PC-3 (cell line): ENCODE results near the gene EPB41L1. TPM values are rescaled to one million over a fixed set of nuclear protein-coding genes. Genes with fewer than 3 reads are reported as not detected.

ENCODE experiments used
- ATAC-seq: fragments of 200-7000 bp; cut with Tn5 transposase; 2 replicates; pipeline ENCODE4 v1.9.1; 2020; ENCODE audit warnings: mild to moderate bottlenecking, moderate library complexity
- BruUV-seq: library from RNA; stranded (reverse); fragments of 400-500 nt; replicated peaks from 2 replicates; lab custom pipeline; 2021; lab: Mats Ljungman, UMichigan
- CTCF ChIA-PET: fragments of 300-600 bp; sonication (Branson Sonifier 250); formaldehyde crosslinking; loops from one replicate; lab custom pipeline; 2022; ENCODE audit warnings: antibody characterized with exemption; lab: Charles Lee
- POLR2A ChIA-PET: fragments of 300-600 bp; sonication (Branson Sonifier 250); formaldehyde crosslinking; loops from one replicate; lab custom pipeline; 2022; ENCODE audit warnings: antibody characterized with exemption; ENCODE audit not compliant: unreplicated experiment; lab: Charles Lee
- DNase-seq: peaks from one replicate; pipeline ENCODE4 v3.0.0-alpha.2; 2015
- H2AFZ ChIP-seq: fragments of 300-600 bp; sonication (generic); 2 replicates; pipeline ENCODE4 v1.6.0; 2016; ENCODE audit warnings: antibody characterized with exemption, low read length
- H3F3A ChIP-seq: fragments of 300-600 bp; sonication (generic); one replicate; pipeline ENCODE4 v1.6.0; 2017; ENCODE audit warnings: antibody characterized with exemption, low read length, control low read depth, mild to moderate bottlenecking; ENCODE audit not compliant: unreplicated experiment
- H3K27ac ChIP-seq: fragments of 300-600 bp; sonication (generic); 2 replicates; pipeline ENCODE4 v1.5.1; 2016; ENCODE audit warnings: mild to moderate bottlenecking, low read length
- H3K27me3 ChIP-seq: fragments of 300-600 bp; sonication (generic); 2 replicates; pipeline ENCODE4 v1.6.1; 2016; ENCODE audit warnings: low read length, mixed read lengths
- H3K36me3 ChIP-seq: fragments of 300-600 bp; sonication (generic); 2 replicates; pipeline ENCODE4 v1.6.1; 2016; ENCODE audit warnings: low read depth, mixed run types, low read length, mixed read lengths
- H3K4me1 ChIP-seq: fragments of 300-600 bp; sonication (generic); 2 replicates; pipeline ENCODE4 v1.5.1; 2016; ENCODE audit warnings: low read length; ENCODE audit not compliant: insufficient read depth
- H3K4me2 ChIP-seq: fragments of 300-600 bp; sonication (generic); 2 replicates; pipeline ENCODE4 v1.6.0; 2016; ENCODE audit warnings: low read length
- H3K4me3 ChIP-seq: fragments of 300-600 bp; sonication (generic); 2 replicates; pipeline ENCODE4 v1.5.1; 2016; ENCODE audit warnings: mild to moderate bottlenecking, low read length, mixed read lengths
- H3K79me2 ChIP-seq: fragments of 300-600 bp; sonication (generic); 2 replicates; pipeline ENCODE4 v1.6.1; 2017; ENCODE audit warnings: low read length, mixed read lengths
- H3K9ac ChIP-seq: fragments of 300-600 bp; sonication (generic); 2 replicates; pipeline ENCODE4 v1.6.0; 2016; ENCODE audit warnings: mild to moderate bottlenecking, low read length
- H3K9me2 ChIP-seq: fragments of 300-600 bp; sonication (generic); replicated peaks from 2 replicates; pipeline ENCODE4 v1.6.1; 2016; ENCODE audit warnings: mixed run types, low read length, mixed read lengths
- H3K9me3 ChIP-seq: fragments of 300-600 bp; sonication (generic); 2 replicates; pipeline ENCODE4 v1.6.1; 2016; ENCODE audit warnings: low read length, mixed read lengths
- H4K20me1 ChIP-seq: fragments of 300-600 bp; sonication (generic); 2 replicates; pipeline ENCODE4 v1.6.1; 2016; ENCODE audit warnings: low read length, mixed read lengths
- EZH2 ChIP-seq: fragments of 300-600 bp; sonication (generic); IDR thresholded peaks from one replicate; pipeline ENCODE4 v1.6.1; 2017; ENCODE audit warnings: antibody characterized with exemption, mild to moderate bottlenecking, low read length; ENCODE audit not compliant: unreplicated experiment
- EZH2phosphoT487 ChIP-seq: fragments of 300-600 bp; sonication (generic); IDR thresholded peaks from 2 replicates; pipeline ENCODE4 v1.6.1; 2018; ENCODE audit warnings: mild to moderate bottlenecking, antibody characterized with exemption, low read length, borderline replicate concordance
- intact Hi-C: fragments of 100-400 bp; cut with micrococcal nuclease; formaldehyde crosslinking; loops from 2 replicates; pipeline ENCODE4 v1.9.0; 2023
- total RNA-seq: library from RNA; depleted of rRNA; stranded (reverse); fragments of >200 nt; gene quantifications from 2 replicates; pipeline ENCODE4 v1.2.3, GENCODE V29; 2014
- TF ChIP-seq, protein P1 (sequence below): fragments of 300-600 bp; sonication (generic); conservative IDR thresholded peaks from 2 replicates; pipeline ENCODE4 v1.5.1; 2017; ENCODE audit warnings: antibody characterized with exemption, low read depth, mild to moderate bottlenecking, low read length

The EPB41L1 gene
- total RNA-seq, 1 experiment from 2014 or later: 48.2 TPM

DNA sequence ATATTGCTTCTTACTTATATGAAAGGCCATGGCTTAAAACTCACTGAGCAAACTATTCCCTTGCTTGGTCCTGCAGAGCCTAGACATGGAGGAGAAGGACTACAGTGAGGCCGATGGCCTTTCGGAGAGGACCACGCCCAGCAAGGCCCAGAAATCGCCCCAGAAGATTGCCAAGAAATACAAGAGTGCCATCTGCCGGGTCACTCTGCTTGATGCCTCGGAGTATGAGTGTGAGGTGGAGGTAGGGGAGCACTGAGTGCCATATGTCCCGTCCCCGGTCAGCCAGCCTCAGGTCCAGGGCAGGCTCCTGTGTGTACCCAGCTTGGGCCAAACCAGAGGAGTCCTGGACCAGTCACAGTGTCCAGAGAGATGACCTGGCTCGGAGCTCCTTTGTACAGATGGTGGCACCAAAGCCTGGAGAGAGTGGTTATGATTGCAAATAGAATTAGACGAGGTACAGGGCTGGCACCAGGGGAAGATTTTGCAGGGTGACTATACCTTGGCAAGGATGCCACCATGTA is 21.0 kb downstream of the EPB41L1 start:
- Histone ChIP-seq H3K36me3 (no peaks in the 10 kb centered on the region), H3F3A (no peaks in the 10 kb centered on the region), H2AFZ (no peak overlapping the region), H3K9ac (no peak overlapping the region), H3K79me2 (no peaks in the 10 kb centered on the region), H3K9me3 (no peaks in the 10 kb centered on the region), H3K27ac (no peak overlapping the region), H3K9me2 (no peaks in the 10 kb centered on the region), H3K4me1 (no peaks in the 10 kb centered on the region), H3K4me2 (no peak overlapping the region), H3K27me3 (no peaks in the 10 kb centered on the region), H4K20me1 (no peaks in the 10 kb centered on the region), H3K4me3 (no peak overlapping the region)
- CTCF ChIA-PET: no interaction called here
- POLR2A ChIA-PET: no interaction called here
- no peak for DNase-seq
- intact Hi-C loops: no loop called here
- no peak for ATAC-seq
- TF ChIP-seq EZH2 (no peak), EZH2phosphoT487 (no peak)
- TF ChIP-seq, protein P1, sequence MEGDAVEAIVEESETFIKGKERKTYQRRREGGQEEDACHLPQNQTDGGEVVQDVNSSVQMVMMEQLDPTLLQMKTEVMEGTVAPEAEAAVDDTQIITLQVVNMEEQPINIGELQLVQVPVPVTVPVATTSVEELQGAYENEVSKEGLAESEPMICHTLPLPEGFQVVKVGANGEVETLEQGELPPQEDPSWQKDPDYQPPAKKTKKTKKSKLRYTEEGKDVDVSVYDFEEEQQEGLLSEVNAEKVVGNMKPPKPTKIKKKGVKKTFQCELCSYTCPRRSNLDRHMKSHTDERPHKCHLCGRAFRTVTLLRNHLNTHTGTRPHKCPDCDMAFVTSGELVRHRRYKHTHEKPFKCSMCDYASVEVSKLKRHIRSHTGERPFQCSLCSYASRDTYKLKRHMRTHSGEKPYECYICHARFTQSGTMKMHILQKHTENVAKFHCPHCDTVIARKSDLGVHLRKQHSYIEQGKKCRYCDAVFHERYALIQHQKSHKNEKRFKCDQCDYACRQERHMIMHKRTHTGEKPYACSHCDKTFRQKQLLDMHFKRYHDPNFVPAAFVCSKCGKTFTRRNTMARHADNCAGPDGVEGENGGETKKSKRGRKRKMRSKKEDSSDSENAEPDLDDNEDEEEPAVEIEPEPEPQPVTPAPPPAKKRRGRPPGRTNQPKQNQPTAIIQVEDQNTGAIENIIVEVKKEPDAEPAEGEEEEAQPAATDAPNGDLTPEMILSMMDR: no peak
- BruUV-seq: no TSS peak

DNA sequence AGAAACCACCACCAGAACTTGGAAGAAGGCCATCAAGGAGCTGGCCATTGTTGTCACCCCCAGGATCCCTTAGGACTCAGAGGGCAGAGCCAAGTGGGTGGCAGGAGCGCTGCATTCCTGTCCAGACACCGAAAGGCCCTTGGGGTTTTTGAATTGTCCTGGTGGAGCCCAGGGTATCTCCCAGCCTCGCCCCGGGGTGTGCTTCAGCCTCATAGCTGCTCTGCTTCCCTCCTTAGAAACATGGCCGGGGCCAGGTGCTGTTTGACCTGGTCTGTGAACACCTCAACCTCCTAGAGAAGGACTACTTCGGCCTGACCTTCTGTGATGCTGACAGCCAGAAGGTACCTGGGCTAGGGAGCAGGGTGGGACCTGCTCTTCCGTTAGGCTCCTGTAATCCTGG is 23.2 kb downstream of the EPB41L1 start:
- H4K20me1 ChIP-seq: no peaks in the 10 kb centered on the region
- POLR2A ChIA-PET: no interaction called here
- no peaks in the 10 kb centered on the region for H3K27me3 ChIP-seq
- BruUV-seq: no TSS peak
- no peaks in the 10 kb centered on the region for H3K79me2 ChIP-seq
- H3K4me3 ChIP-seq: no peak overlapping the region
- no peak for ATAC-seq
- H3K4me1 ChIP-seq: no peaks in the 10 kb centered on the region
- H3K9ac ChIP-seq: no peak overlapping the region
- H3K9me3 ChIP-seq: no peaks in the 10 kb centered on the region
- TF ChIP-seq EZH2: no peak
- TF ChIP-seq EZH2phosphoT487: no peak
- TF ChIP-seq, protein P1: no peak
- no peaks in the 10 kb centered on the region for H3F3A ChIP-seq
- DNase-seq: no peak
- H3K27ac ChIP-seq: no peak overlapping the region
- CTCF ChIA-PET: no interaction called here
- H2AFZ ChIP-seq: no peak overlapping the region
- no peak overlapping the region for H3K4me2 ChIP-seq
- H3K9me2 ChIP-seq: no peaks in the 10 kb centered on the region
- no peaks in the 10 kb centered on the region for H3K36me3 ChIP-seq
- intact Hi-C loops: no loop called here

DNA sequence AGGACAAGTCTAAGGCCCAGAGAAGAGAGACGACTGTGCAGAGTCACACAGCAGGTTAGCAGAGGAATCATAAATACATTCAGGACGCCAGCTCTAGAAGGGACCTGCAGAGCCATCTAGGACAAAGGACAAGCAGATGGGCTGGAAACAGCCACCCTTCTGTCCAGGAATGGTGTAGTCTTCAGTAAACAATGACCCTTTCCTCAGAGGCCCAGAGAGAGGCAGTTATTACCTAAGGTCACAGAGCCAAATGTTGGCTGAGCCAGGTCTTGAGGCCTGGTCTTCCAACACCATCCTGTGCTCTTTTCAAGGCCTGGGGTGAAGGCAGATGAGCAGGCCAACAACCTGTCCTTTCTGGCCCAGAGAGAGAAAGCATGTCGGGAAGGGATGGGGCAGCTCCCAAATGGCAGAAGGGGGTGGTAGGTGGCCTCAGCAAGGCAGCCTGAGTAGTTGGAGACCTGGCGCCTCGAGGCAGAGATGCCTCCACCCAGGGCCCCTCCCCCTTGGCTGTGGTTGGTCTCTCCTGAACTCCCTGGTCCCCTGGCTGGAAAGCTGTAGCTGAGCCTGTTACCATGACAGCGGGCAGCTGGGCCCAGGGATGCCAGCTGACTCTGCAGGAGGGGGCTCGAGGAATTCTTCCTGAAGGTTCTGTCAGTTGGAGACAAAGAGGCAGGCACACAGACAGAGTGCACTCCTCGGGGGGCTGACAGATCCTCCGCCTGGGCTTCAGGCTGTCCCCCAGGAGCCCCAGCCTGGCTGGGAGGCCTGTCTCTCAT is 24.8 kb downstream of the EPB41L1 start:
- TF ChIP-seq EZH2phosphoT487 (no peak), EZH2 (no peak)
- TF ChIP-seq, protein P1: no peak
- no peak overlapping the region for H2AFZ ChIP-seq
- H3K27ac ChIP-seq: no peak overlapping the region
- no peaks in the 10 kb centered on the region for H3K36me3 ChIP-seq
- H3F3A ChIP-seq: no peaks in the 10 kb centered on the region
- no peaks in the 10 kb centered on the region for H4K20me1 ChIP-seq
- no peak overlapping the region for H3K4me2 ChIP-seq
- POLR2A ChIA-PET: no interaction called here
- CTCF ChIA-PET: no interaction called here
- H3K9ac ChIP-seq: no peak overlapping the region
- H3K27me3 ChIP-seq: no peaks in the 10 kb centered on the region
- no peak overlapping the region for H3K4me3 ChIP-seq
- intact Hi-C loops: no loop called here
- H3K4me1 ChIP-seq: no peaks in the 10 kb centered on the region
- no peaks in the 10 kb centered on the region for H3K9me3 ChIP-seq
- H3K9me2 ChIP-seq: no peaks in the 10 kb centered on the region
- no TSS peak for BruUV-seq
- DNase-seq: no peak
- no peaks in the 10 kb centered on the region for H3K79me2 ChIP-seq
- ATAC-seq: no peak
